Peyer's patch (tissue), 4 donors: ENCODE results near the gene TCF7L2.

Source experiments
- CTCF ChIP-seq, 6 experiments: fragments of 450-650 bp in 4 of 6; fragments of 200-600 bp in 2 of 6; sonication (generic) in 1 of 6; IDR thresholded peaks; one replicate each; pipeline ENCODE4 v1.5.1; 2017 to 2019; ENCODE audit warnings: antibody characterized with exemption in 6 of 6, mild to moderate bottlenecking in 3 of 6, moderate library complexity in 1 of 6
- POLR2A ChIP-seq, 2 donors: fragments of 450-650 bp; IDR thresholded peaks; one replicate each; pipeline ENCODE4 v1.5.1; 2017; ENCODE audit warnings: antibody characterized with exemption in 2 of 2, mild to moderate bottlenecking in 2 of 2, moderate library complexity in 2 of 2

DNA sequence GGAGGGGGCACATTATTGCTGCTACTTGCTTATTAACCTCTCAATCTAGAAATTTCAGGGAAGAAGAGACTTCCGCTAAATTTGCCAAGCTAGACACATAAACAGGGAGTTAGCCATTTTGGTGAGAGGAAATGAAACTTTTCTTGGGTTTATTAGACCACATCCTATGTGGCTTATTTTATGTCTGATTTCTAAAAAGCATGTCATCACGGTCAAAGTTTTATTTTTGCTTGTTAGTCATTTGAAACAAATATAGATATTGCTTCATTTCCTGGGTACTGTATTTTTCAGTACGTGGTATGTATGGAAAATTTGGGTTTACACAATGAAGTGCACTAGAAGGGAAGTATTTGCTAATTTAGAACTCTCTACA is 144.1 kb downstream of the TCF7L2 start:
- TF ChIP-seq POLR2A (IDR thresholded peaks at IDR 0.05) (no peak), CTCF (IDR thresholded peaks at IDR 0.05) (no peak)
